HEK293 (cell line): ENCODE results near the gene KRTAP1-5.

Experiments
- KLF10 ChIP-seq: fragments of 450-650 bp; IDR thresholded peaks from 2 replicates; pipeline ENCODE4 v1.5.1; 2018; ENCODE audit warnings: missing biosample characterization, mild to moderate bottlenecking, missing genetic modification characterization
- REST ChIP-seq: fragments of 450-650 bp; formaldehyde crosslinking; IDR thresholded peaks from 2 replicates; pipeline ENCODE4 v1.5.1; 2016; ENCODE audit warnings: missing biosample characterization, missing genetic modification characterization

- no peak for TF ChIP-seq KLF10 (tag by site-specific recombination)
- TF ChIP-seq REST (tag by site-specific recombination) = no peak
These were observed 7.6 kb downstream of the KRTAP1-5 start for GRCh38 chr17:41019415-41019814.
